HL-60/S4 treated with phorbol 12-myristate 13-acetate at 8.2 ng/mL for 4 days and 3 days (cell line): ENCODE data around the gene NHLRC4.

Source experiments
- in situ Hi-C: fragments of 300-500 bp; cut with MboI; formaldehyde crosslinking; loops from 2 replicates; pipeline ENCODE4 v1.15.0; 2022; ENCODE audit warnings: low sequenced_read_pairs

Gene NHLRC4

DNA sequence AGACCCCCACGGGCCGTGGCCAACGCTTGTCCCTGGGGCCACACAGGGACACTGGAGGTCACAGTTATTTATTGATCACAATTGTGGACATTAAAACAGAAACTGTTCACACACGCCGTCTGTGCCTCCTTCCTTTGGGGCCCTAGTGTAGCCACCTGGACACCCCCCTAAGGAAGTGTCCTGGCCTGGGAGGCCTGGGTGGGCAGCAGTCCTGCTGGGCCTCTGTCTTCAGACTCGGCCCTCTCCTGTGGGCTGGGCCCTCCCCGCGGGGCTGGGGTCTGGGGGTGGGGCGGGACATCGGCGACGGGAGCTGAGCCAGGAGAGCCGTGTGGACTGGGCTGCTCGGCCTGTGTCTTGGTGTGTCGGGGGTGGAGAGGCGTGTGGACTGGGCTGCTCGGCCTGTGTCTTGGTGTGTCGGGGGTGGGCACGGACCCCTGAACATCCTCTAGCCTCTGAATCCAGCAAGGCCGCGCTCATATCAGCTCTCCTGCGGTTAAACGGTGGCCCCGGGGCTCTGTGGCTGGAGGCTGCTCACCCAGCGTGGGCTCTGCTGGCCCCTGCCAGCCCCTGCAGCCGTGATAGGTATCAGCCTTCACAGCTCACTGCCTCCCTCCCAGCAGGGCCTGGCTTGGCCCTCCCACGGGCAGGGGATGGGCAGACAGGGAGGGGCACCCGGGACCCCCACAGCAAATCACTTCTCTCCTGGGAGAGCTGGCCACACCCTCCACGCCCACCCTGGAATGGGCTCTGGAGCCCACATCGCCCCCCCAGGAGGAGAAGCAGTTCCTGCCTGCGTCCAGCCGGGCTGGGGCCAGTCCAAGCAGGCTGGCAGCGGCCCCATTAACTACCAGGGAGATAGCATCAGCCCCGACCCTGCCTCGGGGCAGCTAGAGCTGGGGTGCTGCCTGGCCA, 1.1 kb upstream of the NHLRC4 start:
- in situ Hi-C loops = no loop called here

DNA sequence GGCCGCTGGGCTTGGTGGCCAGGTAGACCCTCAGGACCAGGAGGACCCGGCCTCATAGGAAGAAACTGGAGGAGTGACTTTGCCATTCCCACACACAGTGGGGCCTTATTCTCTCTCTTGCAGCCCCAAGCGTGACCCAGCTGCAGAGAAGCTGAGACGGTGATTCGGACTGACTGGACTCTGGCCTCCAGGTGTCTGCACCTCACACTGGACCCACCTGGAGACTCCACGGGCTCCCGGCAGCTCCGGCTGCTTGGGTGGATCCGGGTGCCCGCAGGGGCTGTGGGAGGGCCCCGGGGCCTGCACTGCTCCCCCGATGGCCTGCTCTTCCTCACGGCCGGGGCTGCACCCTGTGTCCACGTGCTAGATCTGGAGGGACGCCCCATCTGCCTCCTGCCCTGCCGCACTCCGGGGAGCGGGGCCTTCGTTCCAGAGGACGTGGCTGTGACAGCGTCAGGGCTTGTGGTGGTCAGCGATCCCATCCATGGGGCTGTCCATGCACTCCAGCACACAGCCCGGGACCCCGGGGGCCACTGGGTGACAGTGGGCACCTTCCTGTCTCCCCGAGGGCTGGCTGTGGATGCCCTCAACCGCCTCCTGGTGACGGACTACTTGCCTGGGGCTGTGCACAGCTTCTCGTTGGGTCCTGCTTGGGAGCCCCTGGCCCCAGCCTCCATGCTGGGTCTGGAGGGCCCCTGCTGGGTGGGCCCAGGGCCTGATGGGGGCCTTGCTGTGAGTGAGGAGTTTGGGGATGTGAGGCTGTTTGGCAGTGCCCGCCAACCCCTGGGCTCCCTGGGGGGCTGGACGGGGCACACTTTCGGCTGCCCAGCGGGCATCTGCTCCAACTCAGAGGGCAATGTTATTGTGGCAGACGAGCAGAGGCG, 810 bp downstream of the NHLRC4 start:
- in situ Hi-C loops = no loop called here

DNA sequence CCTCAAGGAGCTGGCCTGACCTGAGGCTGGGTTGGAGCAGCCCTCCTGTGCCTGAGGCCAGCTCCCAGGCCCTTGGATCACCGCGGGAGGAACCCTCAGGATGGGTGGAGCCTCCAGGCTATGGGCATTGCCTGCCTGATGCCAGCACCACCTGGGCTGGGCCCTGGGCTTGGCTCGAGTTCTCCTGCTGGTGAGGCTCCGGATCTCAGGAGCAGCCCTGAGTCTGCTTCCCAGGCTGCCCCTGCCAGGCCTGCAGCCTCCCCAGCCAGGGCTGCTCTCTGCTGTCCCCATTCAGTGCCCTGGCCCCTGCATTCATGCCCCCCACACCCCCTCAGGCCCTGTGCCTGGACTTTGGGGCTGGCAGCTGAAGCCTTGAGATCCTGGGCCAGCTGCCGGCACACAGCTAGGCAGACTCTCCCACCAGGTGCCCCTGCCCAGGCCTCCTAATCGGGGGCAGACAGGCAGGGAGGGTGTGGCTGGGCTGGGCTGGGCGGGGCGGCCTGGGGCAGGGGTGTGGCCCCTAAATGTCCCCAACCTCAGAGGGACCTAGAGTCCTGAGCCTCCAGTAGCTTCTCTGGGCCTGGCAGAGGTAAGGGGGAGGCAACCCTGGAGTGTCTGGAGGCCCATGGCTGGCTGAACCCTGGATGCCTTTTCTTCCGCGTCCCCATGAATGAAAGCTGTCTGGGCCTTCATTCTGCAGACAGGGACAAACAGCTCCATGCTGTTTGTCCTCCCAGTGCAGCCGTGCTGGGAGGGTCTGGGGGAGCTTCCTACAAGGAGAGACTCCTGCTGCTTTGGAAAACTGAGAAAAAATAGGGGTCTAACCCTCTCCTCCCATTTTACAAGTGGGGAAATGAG, 1.8 kb downstream of the NHLRC4 start:
- in situ Hi-C loops = no loop called here

DNA sequence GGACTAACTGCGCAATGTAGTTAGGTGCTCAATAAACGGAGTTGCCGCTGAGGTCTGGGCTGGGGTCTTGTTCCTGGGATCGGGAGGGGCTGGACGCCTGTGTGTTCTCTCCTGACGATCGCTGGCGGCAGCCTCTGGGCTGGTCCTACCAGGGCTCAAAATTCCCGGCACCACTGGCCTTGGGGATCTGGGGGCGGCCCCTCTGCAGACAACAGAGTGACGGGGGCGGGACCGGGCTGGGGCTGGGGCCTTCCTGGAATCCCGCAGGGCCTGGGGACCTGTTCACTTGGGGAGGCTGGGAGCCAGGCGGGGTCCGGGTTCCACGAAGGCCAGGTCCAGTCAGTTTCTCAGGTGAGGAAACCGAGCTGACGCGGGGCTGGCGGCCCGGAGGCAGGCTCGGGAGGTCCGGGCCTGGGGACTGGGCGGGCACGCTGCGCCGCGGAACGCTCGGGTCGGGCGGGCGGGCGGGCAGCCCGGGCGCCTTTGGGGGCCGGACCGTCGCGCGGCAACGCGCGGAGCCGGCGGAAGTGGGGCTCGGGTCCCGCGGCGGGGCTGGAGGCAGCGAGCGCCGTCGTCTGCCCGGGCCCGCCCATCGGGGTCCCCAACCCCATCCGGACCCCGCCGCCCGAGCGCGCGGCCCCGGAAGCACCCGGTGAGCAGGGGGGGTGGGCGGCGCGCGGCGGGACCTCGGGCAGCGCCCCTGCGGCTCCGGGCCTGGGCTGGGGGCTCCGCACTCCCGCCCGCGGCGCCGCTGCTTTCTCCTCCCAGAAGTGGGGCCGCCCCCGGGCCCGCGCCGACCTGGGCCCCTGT, 2.8 kb downstream of the NHLRC4 start, which contains the start of gene PIGQ:
Gene PIGQ, plus strand, starts transcription at position 524 of the 810 bp plus-strand sequence. CDS start 4,107 bp downstream, outside the sequence.
- in situ Hi-C loops = no loop called here

DNA sequence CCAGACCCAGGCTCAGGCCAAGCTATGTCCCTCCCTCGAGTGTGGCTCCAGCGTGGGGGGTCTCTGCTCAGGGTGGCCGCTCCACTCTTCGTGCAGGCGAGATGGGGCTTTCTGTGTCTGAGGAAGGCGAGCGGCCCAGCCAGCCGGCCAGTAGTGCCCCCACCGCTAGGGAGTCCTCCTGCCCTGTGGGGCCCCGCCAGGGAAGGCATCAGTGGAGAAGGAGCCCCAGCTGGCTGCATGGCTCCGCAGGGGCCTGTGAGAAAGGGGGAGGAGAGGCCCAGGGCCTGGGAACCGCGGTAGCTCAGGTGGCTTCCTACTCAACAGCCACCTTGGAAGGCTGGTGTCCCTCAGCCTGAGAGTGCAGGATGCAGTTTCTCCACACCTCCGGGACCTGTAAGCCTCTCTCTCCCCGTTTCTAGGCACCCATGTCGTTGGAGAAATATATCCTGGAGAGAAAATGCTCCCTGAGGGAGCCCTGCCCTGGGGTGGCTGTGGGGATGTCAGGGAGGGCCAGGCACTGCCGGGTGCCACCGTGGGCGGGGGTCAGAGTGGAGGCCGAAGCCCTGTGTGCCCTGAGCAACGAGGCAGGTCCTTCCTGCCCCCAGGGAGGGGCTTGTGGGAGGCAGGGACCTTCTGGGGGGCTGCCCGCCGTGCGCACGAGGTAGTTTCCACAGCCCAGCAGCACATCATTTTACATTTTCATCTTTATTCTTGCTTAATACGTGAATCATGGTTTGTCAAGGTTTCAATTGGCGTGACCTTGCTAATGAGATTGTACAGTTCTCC, 6.3 kb downstream of the NHLRC4 start:
- in situ Hi-C loops = no loop called here

DNA sequence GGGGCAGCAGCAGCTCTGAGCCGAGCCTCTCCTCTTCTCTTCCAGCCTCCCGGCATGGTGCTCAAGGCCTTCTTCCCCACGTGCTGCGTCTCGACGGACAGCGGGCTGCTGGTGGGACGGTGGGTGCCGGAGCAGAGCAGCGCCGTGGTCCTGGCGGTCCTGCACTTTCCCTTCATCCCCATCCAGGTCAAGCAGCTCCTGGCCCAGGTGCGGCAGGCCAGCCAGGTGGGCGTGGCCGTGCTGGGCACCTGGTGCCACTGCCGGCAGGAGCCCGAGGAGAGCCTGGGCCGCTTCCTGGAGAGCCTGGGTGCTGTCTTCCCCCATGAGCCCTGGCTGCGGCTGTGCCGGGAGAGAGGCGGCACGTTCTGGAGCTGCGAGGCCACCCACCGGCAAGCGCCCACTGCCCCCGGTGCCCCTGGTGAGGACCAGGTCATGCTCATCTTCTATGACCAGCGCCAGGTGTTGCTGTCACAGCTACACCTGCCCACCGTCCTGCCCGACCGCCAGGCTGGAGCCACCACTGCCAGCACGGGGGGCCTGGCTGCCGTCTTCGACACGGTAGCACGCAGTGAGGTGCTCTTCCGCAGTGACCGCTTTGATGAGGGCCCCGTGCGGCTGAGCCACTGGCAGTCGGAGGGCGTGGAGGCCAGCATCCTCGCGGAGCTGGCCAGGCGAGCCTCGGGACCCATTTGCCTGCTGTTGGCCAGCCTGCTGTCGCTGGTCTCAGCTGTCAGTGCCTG, 7.4 kb downstream of the NHLRC4 start:
- in situ Hi-C loops = no loop called here

DNA sequence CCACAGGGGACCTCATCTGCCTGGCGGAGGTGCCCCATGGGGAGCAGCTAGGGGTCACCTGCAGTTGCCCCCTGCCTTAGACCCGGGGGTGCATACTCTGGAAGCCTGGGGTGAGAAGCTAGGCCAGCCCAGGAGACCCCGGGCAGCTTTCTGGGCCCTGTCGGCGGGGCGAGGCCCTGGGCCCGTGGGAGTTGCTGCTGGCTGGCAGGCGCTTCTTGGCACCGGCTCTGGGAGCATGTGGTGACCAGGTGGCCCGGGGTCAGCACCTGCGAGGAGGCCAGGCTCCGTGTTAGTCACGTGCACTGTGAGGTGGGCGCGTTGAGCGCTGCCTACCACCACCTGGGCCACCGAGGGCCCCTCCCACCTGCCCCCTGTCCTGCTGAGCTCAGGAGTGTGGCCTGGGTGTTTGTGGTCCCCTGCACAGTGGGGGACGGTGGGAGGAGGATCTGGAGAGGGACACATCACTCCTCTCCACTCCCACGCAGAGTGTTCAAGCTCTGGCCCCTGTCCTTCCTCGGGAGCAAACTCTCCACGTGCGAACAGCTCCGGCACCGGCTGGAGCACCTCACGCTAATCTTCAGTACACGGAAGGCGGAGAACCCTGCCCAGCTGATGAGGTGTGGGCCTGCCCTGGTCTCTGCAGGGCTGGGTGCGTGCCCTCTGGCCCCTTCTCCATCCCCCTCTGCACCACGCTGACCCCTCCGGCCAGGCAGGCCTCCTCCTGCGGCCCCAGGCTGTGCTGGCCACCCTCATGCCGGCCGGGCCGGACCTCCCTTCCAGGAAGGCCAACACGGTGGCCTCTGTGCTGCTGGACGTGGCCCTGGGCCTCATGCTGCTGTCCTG, 8.8 kb downstream of the NHLRC4 start:
- in situ Hi-C loops = no loop called here

DNA sequence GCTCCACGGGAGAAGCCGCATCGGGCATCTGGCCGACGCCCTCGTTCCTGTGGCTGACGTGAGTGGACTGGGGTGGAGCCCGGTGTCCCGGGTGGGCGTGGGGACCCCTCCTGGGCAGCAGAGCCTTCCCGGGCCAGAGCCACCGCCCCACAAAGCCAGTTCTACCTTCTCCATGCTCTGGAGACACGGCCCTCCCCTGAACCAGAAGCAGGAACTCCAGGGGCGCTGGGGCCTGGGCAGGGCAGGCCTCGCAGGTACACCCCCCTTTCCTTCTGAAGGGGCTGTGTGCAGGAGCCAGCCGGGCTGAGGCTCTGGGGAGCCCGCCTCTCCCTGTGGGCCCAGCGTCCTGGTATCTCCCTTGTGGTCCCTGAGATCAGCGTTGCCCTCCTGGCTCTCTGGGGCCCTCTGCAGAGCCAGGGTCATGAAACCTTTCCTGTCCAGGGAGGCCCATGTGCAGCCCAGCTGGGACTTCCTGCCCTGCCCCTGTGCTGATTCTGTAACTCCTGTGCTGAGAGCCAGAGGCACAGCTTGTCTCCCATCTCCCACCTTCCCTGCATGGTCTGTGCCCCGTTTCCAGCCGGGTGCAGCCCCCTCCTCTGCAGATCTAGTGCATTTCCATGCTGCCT, 9.5 kb downstream of the NHLRC4 start:
- in situ Hi-C loops = no loop called here

DNA sequence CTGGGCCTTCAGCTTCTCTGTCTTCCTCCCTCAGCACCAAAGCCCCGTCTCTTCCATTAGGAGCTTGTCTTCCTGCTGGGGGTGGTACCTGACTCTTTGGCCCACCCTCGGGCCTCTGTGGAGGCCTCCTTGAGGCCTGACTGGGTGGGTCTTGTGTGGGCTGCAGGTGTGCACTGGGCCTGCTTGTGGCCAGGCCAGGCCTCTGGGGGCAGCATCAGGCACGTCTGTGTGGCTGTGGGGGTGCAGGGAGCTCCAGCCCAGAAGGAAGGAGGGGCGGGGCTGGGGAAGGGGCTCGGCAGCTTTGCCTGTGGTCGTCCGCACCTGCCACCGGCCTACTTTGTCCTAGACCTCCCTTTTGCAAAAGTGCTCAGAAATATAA, 10.0 kb downstream of the NHLRC4 start:
- in situ Hi-C loops = no loop called here

DNA sequence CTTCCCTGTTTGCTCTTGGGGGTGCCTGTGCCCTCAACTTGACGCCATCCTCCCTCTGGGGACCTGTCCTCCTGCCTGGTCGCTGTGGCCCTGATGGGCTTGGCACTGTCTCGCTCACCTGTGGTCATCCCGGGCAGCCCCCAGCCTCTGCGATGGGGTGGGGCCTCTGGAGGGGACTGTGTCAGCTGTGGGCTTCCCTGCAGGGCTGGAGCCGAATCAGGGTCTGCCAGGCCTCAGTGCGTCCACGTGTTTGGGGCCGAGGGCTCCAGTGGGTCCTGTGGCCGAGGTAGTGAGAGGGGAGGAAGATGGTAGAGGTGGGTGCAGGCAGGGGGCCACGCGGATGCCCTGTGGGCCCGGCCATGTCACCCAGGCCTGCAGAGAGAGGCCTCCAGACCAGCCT, 11.0 kb downstream of the NHLRC4 start:
- in situ Hi-C loops = no loop called here

DNA sequence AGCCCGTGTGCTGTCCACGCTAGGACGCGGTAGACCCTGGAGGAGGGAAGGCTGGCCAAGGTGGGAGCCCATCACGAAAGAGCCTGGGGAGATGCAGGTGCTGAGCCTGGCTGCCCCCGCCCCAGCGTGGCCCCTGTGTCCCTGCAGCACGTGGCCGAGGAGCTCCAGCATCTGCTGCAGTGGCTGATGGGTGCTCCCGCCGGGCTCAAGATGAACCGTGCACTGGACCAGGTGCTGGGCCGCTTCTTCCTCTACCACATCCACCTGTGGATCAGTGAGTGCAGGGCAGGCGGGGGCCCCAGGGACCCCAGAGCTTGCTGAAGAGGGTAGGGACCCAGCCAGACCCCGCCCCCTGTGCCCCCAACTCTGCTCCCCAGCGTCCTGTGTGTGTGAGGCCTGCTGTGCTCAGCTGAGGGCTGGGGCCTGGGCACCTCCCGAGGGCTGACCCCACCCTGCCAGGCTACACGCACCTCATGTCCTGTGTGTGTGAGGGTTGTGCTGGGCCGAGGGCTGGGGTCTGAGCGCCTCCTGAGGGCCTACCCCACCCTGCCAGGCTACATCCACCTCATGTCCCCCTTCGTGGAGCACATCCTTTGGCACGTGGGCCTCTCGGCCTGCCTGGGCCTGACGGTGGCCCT, 11.5 kb downstream of the NHLRC4 start:
- in situ Hi-C loops = no loop called here

DNA sequence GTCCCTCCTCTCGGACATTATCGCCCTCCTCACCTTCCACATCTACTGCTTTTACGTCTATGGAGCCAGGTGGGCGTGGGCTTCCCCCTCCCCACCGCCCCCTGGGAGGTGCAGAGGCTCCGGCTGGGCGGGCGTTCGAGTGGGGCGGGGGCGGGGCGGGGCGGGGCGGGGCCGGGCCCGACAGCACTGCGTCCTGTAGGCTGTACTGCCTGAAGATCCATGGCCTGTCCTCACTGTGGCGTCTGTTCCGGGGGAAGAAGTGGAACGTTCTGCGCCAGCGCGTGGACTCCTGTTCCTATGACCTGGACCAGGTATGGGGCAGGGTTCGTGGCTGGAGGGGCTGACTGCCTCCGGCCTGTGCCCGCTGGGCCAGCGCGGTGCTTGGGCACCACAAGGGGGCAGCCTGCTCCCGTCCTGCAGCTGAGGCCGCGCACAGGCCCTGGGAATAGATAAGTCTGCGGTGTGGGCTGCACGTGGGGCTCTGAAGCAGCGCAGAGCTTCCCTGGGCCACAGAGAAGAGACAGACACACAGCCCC, 12.1 kb downstream of the NHLRC4 start:
- in situ Hi-C loops = no loop called here

DNA sequence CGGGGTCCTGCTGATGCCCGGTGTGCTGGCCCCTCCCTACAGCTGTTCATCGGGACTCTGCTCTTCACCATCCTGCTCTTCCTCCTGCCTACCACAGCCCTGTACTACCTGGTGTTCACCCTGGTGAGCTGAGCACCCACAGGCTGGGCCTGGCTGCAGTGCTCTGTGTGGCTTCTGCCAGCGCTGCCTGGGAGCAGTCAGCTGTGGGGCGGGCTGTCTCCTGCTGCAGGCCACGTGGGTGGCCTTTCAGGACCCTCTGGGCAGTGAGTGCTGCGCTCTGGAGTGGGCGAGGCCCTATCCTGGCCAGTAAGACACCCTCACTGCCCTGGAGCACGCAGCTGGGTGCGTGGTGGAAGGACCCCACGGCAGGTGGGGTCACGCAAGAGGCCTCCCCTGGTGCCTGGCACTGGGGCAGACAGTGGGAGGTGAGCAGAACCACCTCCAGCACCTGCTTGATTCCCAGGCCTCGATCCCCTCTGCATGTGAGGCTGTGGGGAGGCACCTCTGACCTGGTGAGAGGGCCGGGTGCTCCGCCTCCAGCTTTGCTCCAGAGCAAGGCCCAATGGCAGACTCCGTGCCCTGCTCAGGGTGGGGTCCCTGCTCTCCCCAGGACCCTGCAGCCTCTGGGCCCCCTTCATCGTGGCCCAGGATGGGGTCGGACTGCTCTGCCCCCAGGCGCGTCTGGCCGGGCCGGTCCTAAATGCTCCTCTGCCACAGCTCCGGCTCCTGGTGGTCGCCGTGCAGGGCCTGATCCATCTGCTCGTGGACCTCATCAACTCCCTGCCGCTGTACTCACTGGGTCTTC, 13.5 kb downstream of the NHLRC4 start:
- in situ Hi-C loops = no loop called here

DNA sequence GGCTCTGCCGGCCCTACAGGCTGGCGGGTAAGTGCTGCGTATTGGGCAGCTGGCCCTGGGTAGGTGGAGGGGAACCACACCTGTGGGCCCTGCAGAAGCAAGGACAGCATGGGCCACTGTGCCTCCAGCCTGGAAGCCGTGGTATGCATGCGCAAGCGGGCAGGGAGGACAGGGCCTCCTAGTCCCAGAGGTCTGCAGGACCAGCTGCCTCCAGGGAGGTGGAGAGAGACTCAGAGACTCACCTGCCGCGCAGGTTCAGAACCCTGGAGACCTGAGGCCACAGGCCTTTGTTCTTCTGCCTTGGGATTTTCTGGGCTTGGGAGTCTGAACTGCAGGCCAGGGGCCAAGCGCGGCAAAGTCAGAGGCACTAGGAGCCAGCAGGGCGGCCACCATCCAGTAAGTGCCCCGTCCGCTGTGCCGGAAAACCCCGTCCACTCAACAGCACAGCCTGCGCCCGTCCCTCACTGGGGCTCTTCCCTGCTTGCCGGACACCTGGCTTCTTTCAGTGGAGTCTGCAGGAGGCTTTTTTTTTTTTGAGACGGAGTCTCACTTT, 14.2 kb downstream of the NHLRC4 start:
- in situ Hi-C loops = no loop called here

DNA sequence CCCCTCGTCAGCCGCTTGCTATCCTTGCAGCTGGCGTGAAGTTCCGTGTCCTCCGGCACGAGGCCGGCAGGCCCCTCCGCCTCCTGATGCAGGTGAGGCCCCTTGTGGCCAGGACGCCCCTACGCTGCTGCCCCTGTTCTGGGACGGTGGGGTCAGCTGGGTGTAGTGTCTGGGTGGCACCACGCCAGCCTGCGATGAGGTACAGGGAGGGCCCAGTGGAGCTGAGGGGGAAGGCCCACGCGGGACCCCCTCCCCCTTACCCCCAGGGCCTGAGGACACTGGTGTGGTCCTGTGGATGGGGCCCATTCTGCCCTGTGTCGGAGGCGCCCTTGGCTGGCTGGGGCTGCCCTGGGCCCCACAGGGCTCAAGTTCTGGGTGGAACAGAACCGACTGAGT, 15.4 kb downstream of the NHLRC4 start:
- in situ Hi-C loops = no loop called here
